DND-41 (cell line): Measurements from ENCODE around the gene SF3B3.

Experiments used
- ATAC-seq: fragments of 200-7000 bp; cut with Tn5 transposase; 3 replicates; pipeline ENCODE4 v1.9.1; 2021; ENCODE audit warnings: low read depth; ENCODE audit not compliant: insufficient read depth
- DNase-seq: peaks from one replicate; pipeline ENCODE4 v3.0.0-alpha.2; 2020
- H2AFZ ChIP-seq: 2 replicates; pipeline ENCODE4 v1.6.0; 2012; ENCODE audit warnings: low read depth, low read length
- H3K27ac ChIP-seq: 2 replicates; pipeline ENCODE4 v1.5.1; 2012; ENCODE audit warnings: low read length, inconsistent platforms
- H3K27me3 ChIP-seq: fragments of 200-600 bp; sonication (generic); 2 replicates; pipeline ENCODE4 v1.6.0; 2012; ENCODE audit warnings: low read length, mild to moderate bottlenecking, inconsistent platforms; ENCODE audit not compliant: insufficient read depth, poor library complexity
- H3K36me3 ChIP-seq: 2 replicates; pipeline ENCODE4 v1.5.1; 2012; ENCODE audit warnings: low read length, inconsistent platforms; ENCODE audit not compliant: insufficient read depth
- H3K4me1 ChIP-seq: 2 replicates; pipeline ENCODE4 v1.5.1; 2012; ENCODE audit warnings: mild to moderate bottlenecking, low read length; ENCODE audit not compliant: insufficient read depth
- H3K4me2 ChIP-seq: 2 replicates; pipeline ENCODE4 v1.6.0; 2012; ENCODE audit warnings: mild to moderate bottlenecking, moderate library complexity, low read length, inconsistent platforms; ENCODE audit not compliant: insufficient read depth
- H3K4me3 ChIP-seq, 2 experiments: fragments of 200-600 bp in 1 of 2; shearing (Covaris generic) in 1 of 2; 2 replicates each; pipeline ENCODE4 v1.5.1; 2012 to 2016; ENCODE audit warnings: inconsistent platforms in 2 of 2, low read length in 2 of 2, mild to moderate bottlenecking in 2 of 2, low read depth in 1 of 2, moderate library complexity in 1 of 2
- H3K79me2 ChIP-seq: 2 replicates; pipeline ENCODE4 v1.6.0; 2012; ENCODE audit warnings: low read length, inconsistent platforms; ENCODE audit not compliant: insufficient read depth
- H3K9ac ChIP-seq: 2 replicates; pipeline ENCODE4 v1.6.0; 2012; ENCODE audit warnings: low read depth, mild to moderate bottlenecking, inconsistent platforms, low read length, moderate library complexity
- H3K9me3 ChIP-seq: 2 replicates; pipeline ENCODE4 v1.5.1; 2012; ENCODE audit warnings: low read length, moderate library complexity, mild to moderate bottlenecking, inconsistent platforms; ENCODE audit not compliant: insufficient read depth, severe bottlenecking
- H4K20me1 ChIP-seq: 2 replicates; pipeline ENCODE4 v1.6.0; 2012; ENCODE audit warnings: low read length; ENCODE audit not compliant: insufficient read depth
- CTCF ChIP-seq: IDR thresholded peaks from 2 replicates; pipeline ENCODE4 v1.5.1; 2012; ENCODE audit warnings: borderline replicate concordance, low read length, moderate library complexity, mild to moderate bottlenecking; ENCODE audit not compliant: poor library complexity, severe bottlenecking; ENCODE audit errors: extremely low read depth
- EZH2 ChIP-seq: IDR thresholded peaks from 3 replicates; pipeline ENCODE4 v1.6.1; 2012; ENCODE audit warnings: borderline replicate concordance, low read depth, mild to moderate bottlenecking, moderate library complexity, low read length, inconsistent platforms; ENCODE audit not compliant: severe bottlenecking

SF3B3 gene

GRCh38 chr16:70608521-70608920 lies 84.9 kb downstream of the SF3B3 start:
- Histone ChIP-seq H3K9ac (no peak overlapping the region), H3K9me3 (no peaks in the 10 kb centered on the region), H3K4me1 (no peaks in the 10 kb centered on the region), H3K4me2 (no peak overlapping the region), H2AFZ (no peak overlapping the region), H3K79me2 (no peaks in the 10 kb centered on the region), H3K4me3 (no peak overlapping the region), H3K27ac (no peak overlapping the region), H4K20me1 (no peaks in the 10 kb centered on the region), H3K36me3 (no peaks in the 10 kb centered on the region), H3K27me3 (peaks cover 9% of the 10 kb centered on the region)
- TF ChIP-seq EZH2 (no peak), CTCF (no peak)
- no peak for ATAC-seq
- DNase-seq: no peak

GRCh38 chr16:70610273-70611223 lies 86.9 kb downstream of the SF3B3 start:
- Histone ChIP-seq H2AFZ (no peak overlapping the region), H3K4me3 (no peak overlapping the region), H3K9ac (no peak overlapping the region), H3K4me2 (no peak overlapping the region), H4K20me1 (no peaks in the 10 kb centered on the region), H3K79me2 (no peaks in the 10 kb centered on the region), H3K9me3 (no peaks in the 10 kb centered on the region), H3K27me3 (peaks cover 6% of the 10 kb centered on the region), H3K4me1 (no peaks in the 10 kb centered on the region), H3K27ac (no peak overlapping the region), H3K36me3 (no peaks in the 10 kb centered on the region)
- no peak for DNase-seq
- ATAC-seq: no peak
- TF ChIP-seq EZH2 (no peak), CTCF (no peak)

GRCh38 chr16:70611224-70611598 lies 87.6 kb downstream of the SF3B3 start:
- Histone ChIP-seq H3K9ac (no peak overlapping the region), H3K79me2 (no peaks in the 10 kb centered on the region), H4K20me1 (no peaks in the 10 kb centered on the region), H3K9me3 (no peaks in the 10 kb centered on the region), H2AFZ (no peak overlapping the region), H3K4me2 (no peak overlapping the region), H3K27ac (no peak overlapping the region), H3K4me3 (no peak overlapping the region), H3K27me3 (peaks cover 6% of the 10 kb centered on the region), H3K4me1 (no peaks in the 10 kb centered on the region), H3K36me3 (no peaks in the 10 kb centered on the region)
- no peak for TF ChIP-seq CTCF
- TF ChIP-seq EZH2: no peak
- no peak for ATAC-seq
- DNase-seq: no peak
